ENCODE data around the gene ZNF771. TPM values are rescaled to one million over a fixed set of nuclear protein-coding genes. Genes with fewer than 3 reads are reported as not detected.
"Not testable (repeated sequence)": the region's sequence is repeated elsewhere in the genome, so short reads cannot be mapped to it uniquely, and the experiment has no call there.

The ZNF771 gene
- total and polyA plus RNA-seq, 4 experiments from 2014 or later: 1.4 to 6.5 (median 5.5) TPM

DNA sequence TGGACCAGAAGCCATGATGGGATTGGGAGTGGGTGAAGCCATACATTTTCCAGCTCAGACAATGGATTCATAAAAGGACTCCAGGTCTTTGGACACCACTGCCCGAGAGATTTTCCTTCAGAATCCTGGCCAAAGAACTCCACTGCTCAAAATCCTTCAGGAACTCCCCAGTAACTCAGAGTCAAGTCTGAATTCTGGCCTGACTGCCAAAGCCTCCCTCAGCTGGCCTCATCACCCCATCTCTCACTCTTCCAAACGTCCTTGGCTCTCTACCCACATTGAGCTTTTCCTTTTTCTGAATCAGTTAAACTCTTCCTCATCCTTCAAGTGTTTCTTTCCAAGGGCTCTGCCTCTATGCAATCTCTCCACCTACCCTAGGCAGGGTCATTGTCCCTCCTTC is 23.9 kb upstream of the ZNF771 start:
- Mint-ChIP-seq H3K9me3 (peaks cover 0 to under 1% (median 0%) of the 10 kb centered on the region in 8 donors), H3K27me3 (no peaks in the 10 kb centered on the region), H3K36me3 (peaks cover 12 to 21% of the 10 kb centered on the region in 2 donors), H3K4me3 (peak overlapping the region; percentile 82 to 97 (median 91)), H3K27ac (peak overlapping the region; percentile 97 to 100 (median 100)), H3K4me1 (peaks cover 26 to 61% (median 41%) of the 10 kb centered on the region in 4 donors)
- Histone ChIP-seq H3K27me3 (ENCODE audit: insufficient read depth, low read length) (no peaks in the 10 kb centered on the region), H3K9me3 (ENCODE audit: control insufficient read depth in 1 of 2, low read length in 2 of 2) (no peaks in the 10 kb centered on the region), H3K27ac (ENCODE audit: low read depth, low read length) (peak overlapping the region; percentile 86), H3K4me1 (ENCODE audit: insufficient read depth, low read length) (peaks cover 58% of the 10 kb centered on the region), H3K4me3 (ENCODE audit: low read length in 2 of 2) (peak overlapping the region in 1 of 2 donors; percentile 88), H3K36me3 (ENCODE audit: insufficient read depth, low read length) (peaks cover 6% of the 10 kb centered on the region)
- DNase-seq: no peak
- ChIA-PET CTCF (ENCODE audit: partially characterized antibody) (interaction anchor here (0.6 to 3.6 kb wide), 9 partner anchors 11 to 233 kb away, joined by 3 to 33 read pairs (median 5); partner anchors contain the start of genes TBC1D10B and ZNF48), POLR2A (ENCODE audit: partially characterized antibody) (interaction anchor here (0.8 to 11.2 kb wide), 11 partner anchors 15 to 227 kb away, joined by 3 to 540 read pairs (median 16); partner anchors contain the start of genes CD2BP2, CORO1A, DCTPP1 and MYL11)
- intact Hi-C loops (cut with micrococcal nuclease): no loop called here

DNA sequence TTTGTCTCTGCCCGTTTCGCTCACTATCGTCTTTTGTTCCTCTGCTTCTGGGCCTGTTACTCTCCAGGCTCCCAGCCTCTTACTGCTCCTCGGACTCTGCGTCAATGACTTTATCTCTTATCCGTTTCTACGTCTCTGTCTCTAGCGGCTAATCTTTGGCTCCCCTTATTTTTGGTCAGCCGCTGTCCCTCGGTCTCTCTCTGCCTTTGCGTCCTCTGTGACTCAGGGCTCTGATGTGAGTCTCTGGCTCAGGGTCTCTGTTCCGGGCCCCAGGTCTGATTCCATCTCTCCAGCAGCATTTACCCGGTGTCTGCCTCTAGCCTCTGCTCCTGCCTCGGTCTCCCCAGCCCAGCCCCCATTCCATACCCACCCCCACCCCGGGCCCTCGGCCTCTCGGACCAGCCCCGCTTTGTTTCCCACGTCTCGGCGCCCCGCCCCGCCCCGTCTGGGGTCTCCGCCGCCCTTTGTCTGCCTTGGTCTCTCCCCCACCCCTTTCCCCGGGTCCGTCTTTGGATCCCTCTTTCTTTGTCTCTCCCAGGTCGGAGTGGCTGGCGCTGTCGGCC is 12.7 kb upstream of the ZNF771 start:
- Mint-ChIP-seq H3K4me3 (peak overlapping the region; percentile 75 to 87 (median 82)), H3K27ac (peak overlapping the region; percentile 50 to 92 (median 83)), H3K36me3 (peaks cover 5 to 13% of the 10 kb centered on the region in 2 donors), H3K9me3 (no peaks in the 10 kb centered on the region), H3K27me3 (no peaks in the 10 kb centered on the region), H3K4me1 (peaks cover 14 to 32% (median 21%) of the 10 kb centered on the region in 4 donors)
- CTCF ChIA-PET (ENCODE audit: partially characterized antibody): interaction anchor here (1.5 to 5.9 kb wide), 4 partner anchors 10 to 23 kb away, joined by 4 to 33 read pairs (median 12); partner anchors contain the start of genes SEPTIN1, TBC1D10B and ZNF771
- no peaks in the 10 kb centered on the region for H3K9me3 ChIP-seq (ENCODE audit: control insufficient read depth in 1 of 2, low read length in 2 of 2)
- H3K4me1 ChIP-seq (ENCODE audit: insufficient read depth, low read length): peaks cover 29% of the 10 kb centered on the region
- no peaks in the 10 kb centered on the region for H3K27me3 ChIP-seq (ENCODE audit: insufficient read depth, low read length)
- intact Hi-C loops (cut with micrococcal nuclease): loop anchor here (1.0 to 2.0 kb wide), 3 partner anchors 12 to 39 kb away; partner anchors contain the start of genes CD2BP2 and SEPTIN1
- peak overlapping the region in 1 of 2 donors; percentile 47 for H3K4me3 ChIP-seq (ENCODE audit: low read length in 2 of 2)
- POLR2A ChIA-PET (ENCODE audit: partially characterized antibody): interaction anchor here (0.8 to 23.0 kb wide), 12 partner anchors 10 to 329 kb away, joined by 3 to 540 read pairs (median 8); partner anchors contain the start of genes ALDOA, CD2BP2, DCTPP1 and SEPTIN1
- no peak for DNase-seq
- H3K27ac ChIP-seq (ENCODE audit: low read depth, low read length): peak overlapping the region; percentile 49
- peaks cover 13% of the 10 kb centered on the region for H3K36me3 ChIP-seq (ENCODE audit: insufficient read depth, low read length)

DNA sequence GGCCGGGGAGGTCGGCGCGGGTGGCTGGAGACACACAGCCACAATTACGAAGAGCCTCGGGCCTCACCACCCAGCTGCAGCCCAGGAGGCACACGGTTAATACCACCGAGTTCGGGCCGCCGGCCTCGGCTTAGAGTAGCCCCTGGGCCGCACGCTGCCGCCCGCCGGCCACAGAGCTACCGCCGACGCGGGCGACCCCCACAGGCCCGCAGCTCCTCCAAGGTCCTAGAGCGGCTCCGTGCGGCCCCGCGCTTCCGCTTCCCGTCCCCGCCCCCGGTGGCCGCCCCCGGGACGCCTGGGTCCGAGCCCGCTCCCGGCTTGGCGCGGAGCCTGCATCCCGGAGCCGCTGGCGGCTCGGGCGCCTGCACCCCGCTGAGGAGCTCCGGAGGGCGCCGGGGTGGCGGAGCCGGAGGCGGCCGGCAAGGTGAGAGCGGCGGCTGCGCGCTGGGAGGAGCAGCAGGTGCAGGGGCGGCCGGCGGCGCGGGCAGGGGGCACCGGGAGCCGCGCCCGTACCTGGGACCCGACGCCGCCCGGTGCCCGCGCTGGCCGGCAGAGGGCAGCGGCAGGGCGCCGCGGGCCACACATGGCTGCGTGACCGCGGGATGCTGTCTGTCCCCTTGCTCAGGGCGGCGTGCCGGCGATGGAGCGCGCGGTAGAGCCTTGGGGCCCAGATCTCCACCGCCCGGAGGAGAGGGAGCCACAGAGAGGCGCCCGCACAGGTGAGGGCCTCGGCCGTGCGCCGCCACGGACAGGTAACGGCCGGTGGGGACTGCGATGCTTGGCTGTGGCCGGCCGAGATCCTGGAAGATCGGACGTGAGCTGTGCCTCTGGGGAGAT is 12.0 kb upstream of the ZNF771 start, which contains the start of gene ZNF48:
ZNF48 (plus strand) TSS at position 266 of the 837 bp plus-strand sequence; CDS start at position 641, 375 bp downstream.
- H3K9me3 ChIP-seq (ENCODE audit: control insufficient read depth in 1 of 2, low read length in 2 of 2): no peaks in the 10 kb centered on the region
- peak in 4 of 5 donors; percentile 44 to 65 (median 53) for DNase-seq
- Mint-ChIP-seq H3K27me3 (no peaks in the 10 kb centered on the region), H3K9me3 (no peaks in the 10 kb centered on the region), H3K36me3 (peaks cover 5 to 16% of the 10 kb centered on the region in 2 donors), H3K4me1 (peaks cover 15 to 39% (median 26%) of the 10 kb centered on the region in 4 donors), H3K27ac (peak within 1 kb of the TSS; percentile 58 to 92 (median 84)), H3K4me3 (peak within 1 kb of the TSS; percentile 83 to 96 (median 89))
- POLR2A ChIA-PET (ENCODE audit: partially characterized antibody): interaction anchor here (0.8 to 23.0 kb wide), 13 partner anchors 9 to 330 kb away, joined by 3 to 540 read pairs (median 6); partner anchors contain the start of genes ALDOA, CD2BP2, CORO1A and DCTPP1
- peaks cover 13% of the 10 kb centered on the region for H3K36me3 ChIP-seq (ENCODE audit: insufficient read depth, low read length)
- no peaks in the 10 kb centered on the region for H3K27me3 ChIP-seq (ENCODE audit: insufficient read depth, low read length)
- CTCF ChIA-PET (ENCODE audit: partially characterized antibody): interaction anchor here (1.0 to 5.9 kb wide), 10 partner anchors 9 to 140 kb away, joined by 3 to 33 read pairs (median 4); partner anchors contain the start of genes SEPTIN1, TBC1D10B and ZNF771
- peaks cover 32% of the 10 kb centered on the region for H3K4me1 ChIP-seq (ENCODE audit: insufficient read depth, low read length)
- H3K4me3 ChIP-seq (ENCODE audit: low read length in 2 of 2): peak within 1 kb of the TSS; percentile 18 to 73
- peak within 1 kb of the TSS; percentile 56 for H3K27ac ChIP-seq (ENCODE audit: low read depth, low read length)
- intact Hi-C loops (cut with micrococcal nuclease): loop anchor here (1.0 to 2.0 kb wide), 3 partner anchors 13 to 40 kb away; partner anchors contain the start of genes CD2BP2 and SEPTIN1

DNA sequence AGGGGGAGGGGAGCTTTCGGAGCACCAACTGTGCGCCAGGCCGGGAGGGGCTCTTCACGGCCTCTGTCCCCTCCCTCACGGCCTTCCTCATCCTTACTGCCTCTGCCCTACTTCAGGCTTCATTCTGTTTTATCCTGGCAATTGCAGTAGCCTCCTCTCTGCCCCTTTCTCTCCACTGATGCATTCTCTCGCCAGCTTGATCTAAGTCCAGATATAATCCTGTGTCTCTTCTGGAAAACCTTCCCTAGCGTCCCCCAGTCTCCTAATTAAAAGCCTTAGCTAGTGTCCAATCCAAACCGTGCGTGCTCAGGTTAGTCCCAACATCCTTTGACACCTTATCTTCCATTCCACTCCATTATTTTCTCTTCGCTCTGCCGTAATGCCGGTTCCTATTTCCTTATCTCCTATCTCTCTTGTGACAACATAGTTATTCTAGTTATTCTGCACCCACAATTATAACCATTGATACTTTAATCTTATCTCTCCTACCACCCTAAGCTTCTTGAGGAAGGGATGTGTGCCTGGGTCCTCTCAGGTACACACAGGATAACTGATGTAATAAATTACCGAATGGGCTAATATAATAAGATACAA is 11.3 kb upstream of the ZNF771 start:
- Histone ChIP-seq H3K36me3 (ENCODE audit: insufficient read depth, low read length) (peaks cover 13% of the 10 kb centered on the region), H3K4me1 (ENCODE audit: insufficient read depth, low read length) (peaks cover 32% of the 10 kb centered on the region), H3K27ac (ENCODE audit: low read depth, low read length) (peak overlapping the region; percentile 56), H3K9me3 (ENCODE audit: control insufficient read depth in 1 of 2, low read length in 2 of 2) (no peaks in the 10 kb centered on the region), H3K4me3 (ENCODE audit: low read length in 2 of 2) (peak overlapping the region; percentile 18 to 73), H3K27me3 (ENCODE audit: insufficient read depth, low read length) (no peaks in the 10 kb centered on the region)
- H3K4me1 Mint-ChIP-seq: peaks cover 14 to 45% (median 28%) of the 10 kb centered on the region in 4 donors
- POLR2A ChIA-PET (ENCODE audit: partially characterized antibody): interaction anchor here (0.7 to 23.0 kb wide), 11 partner anchors 9 to 213 kb away, joined by 3 to 540 read pairs (median 11); partner anchors contain the start of genes CD2BP2, CORO1A, DCTPP1 and SEPTIN1
- no peaks in the 10 kb centered on the region for H3K27me3 Mint-ChIP-seq
- H3K36me3 Mint-ChIP-seq: peaks cover 5 to 17% of the 10 kb centered on the region in 2 donors
- no peaks in the 10 kb centered on the region for H3K9me3 Mint-ChIP-seq
- DNase-seq: no peak
- H3K4me3 Mint-ChIP-seq: peak overlapping the region; percentile 78 to 96 (median 89)
- CTCF ChIA-PET (ENCODE audit: partially characterized antibody): interaction anchor here (1.0 to 5.9 kb wide), 9 partner anchors 9 to 139 kb away, joined by 3 to 33 read pairs (median 5); partner anchors contain the start of genes SEPTIN1, TBC1D10B and ZNF771
- peak overlapping the region; percentile 43 to 92 (median 79) for H3K27ac Mint-ChIP-seq
- intact Hi-C loops (cut with micrococcal nuclease): loop anchor here (1.0 to 2.0 kb wide), 3 partner anchors 14 to 41 kb away; partner anchors contain the start of genes CD2BP2 and SEPTIN1

GRCh38 chr16:30396627-30397026 is 10.8 kb upstream of the ZNF771 start:
- peaks cover 5 to 17% of the 10 kb centered on the region in 2 donors for H3K36me3 Mint-ChIP-seq
- H3K9me3 ChIP-seq (ENCODE audit: control insufficient read depth in 1 of 2, low read length in 2 of 2); H3K27me3 Mint-ChIP-seq; H3K27me3 ChIP-seq (ENCODE audit: insufficient read depth, low read length); DNase-seq; H3K4me3 ChIP-seq (ENCODE audit: low read length in 2 of 2); intact Hi-C loops (cut with micrococcal nuclease); H3K9me3 Mint-ChIP-seq; H3K27ac ChIP-seq (ENCODE audit: low read depth, low read length): not testable (repeated sequence)
- H3K4me3 Mint-ChIP-seq: peak overlapping the region; percentile 14 to 92 (median 83)
- H3K4me1 Mint-ChIP-seq: peaks cover 14 to 49% (median 31%) of the 10 kb centered on the region in 4 donors
- Histone ChIP-seq H3K36me3 (ENCODE audit: insufficient read depth, low read length) (peaks cover 13% of the 10 kb centered on the region), H3K4me1 (ENCODE audit: insufficient read depth, low read length) (peaks cover 32% of the 10 kb centered on the region)
- POLR2A ChIA-PET (ENCODE audit: partially characterized antibody): interaction anchor here (0.7 to 23.0 kb wide), 10 partner anchors 8 to 213 kb away, joined by 3 to 540 read pairs (median 11); partner anchors contain the start of genes CD2BP2, CORO1A, DCTPP1 and SEPTIN1
- CTCF ChIA-PET (ENCODE audit: partially characterized antibody): interaction anchor here (1.0 to 5.9 kb wide), 6 partner anchors 8 to 21 kb away, joined by 3 to 33 read pairs (median 8); partner anchors contain the start of genes SEPTIN1 and ZNF771
- H3K27ac Mint-ChIP-seq: peak overlapping the region in 4 of 7 donors; percentile 42 to 77 (median 66)

DNA sequence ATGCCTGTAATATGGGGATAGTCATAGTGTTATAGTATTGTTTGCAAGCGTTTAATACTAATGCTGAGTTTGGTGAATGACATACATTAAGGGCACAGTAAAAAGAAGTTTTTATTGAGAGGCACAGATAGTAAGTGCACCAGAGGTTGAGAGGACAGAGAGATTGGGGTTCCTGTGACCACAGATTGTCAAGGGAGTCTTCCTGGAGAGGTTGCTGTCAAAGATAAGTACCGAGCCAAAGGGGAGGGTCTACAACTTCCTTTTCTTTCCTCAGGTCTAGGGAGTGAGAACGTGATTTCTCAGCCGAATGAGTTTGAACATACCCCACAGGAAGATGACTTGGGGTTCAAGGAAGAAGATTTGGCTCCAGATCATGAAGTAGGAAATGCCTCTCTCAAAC is 10.3 kb upstream of the ZNF771 start:
- no peak for DNase-seq
- Mint-ChIP-seq H3K4me1 (peaks cover 14 to 51% (median 33%) of the 10 kb centered on the region in 4 donors), H3K36me3 (peaks cover 5 to 17% of the 10 kb centered on the region in 2 donors), H3K27ac (peak overlapping the region in 6 of 7 donors; percentile 42 to 77 (median 62)), H3K27me3 (no peaks in the 10 kb centered on the region), H3K9me3 (no peaks in the 10 kb centered on the region), H3K4me3 (peak overlapping the region; percentile 14 to 92 (median 79))
- CTCF ChIA-PET (ENCODE audit: partially characterized antibody): interaction anchor here (1.3 to 5.9 kb wide), 4 partner anchors 12 to 21 kb away, joined by 5 to 33 read pairs (median 12); partner anchors contain the start of gene SEPTIN1
- Histone ChIP-seq H3K4me3 (ENCODE audit: low read length in 2 of 2) (no peak overlapping the region), H3K4me1 (ENCODE audit: insufficient read depth, low read length) (peaks cover 32% of the 10 kb centered on the region), H3K27me3 (ENCODE audit: insufficient read depth, low read length) (no peaks in the 10 kb centered on the region), H3K27ac (ENCODE audit: low read depth, low read length) (no peak overlapping the region), H3K9me3 (ENCODE audit: control insufficient read depth in 1 of 2, low read length in 2 of 2) (no peaks in the 10 kb centered on the region), H3K36me3 (ENCODE audit: insufficient read depth, low read length) (peaks cover 13% of the 10 kb centered on the region)
- intact Hi-C loops (cut with micrococcal nuclease): no loop called here
- POLR2A ChIA-PET (ENCODE audit: partially characterized antibody): interaction anchor here (0.7 to 23.0 kb wide), 3 partner anchors 10 to 154 kb away, joined by 3 to 540 read pairs (median 13); partner anchors contain the start of genes SEPTIN1 and ZNF771

All from CD4-positive, alpha-beta memory T cell (primary cell).